Natural killer cell (primary cell): ENCODE data around the gene ARL11. TPM values are rescaled to one million over a fixed set of nuclear protein-coding genes. Genes with fewer than 3 reads are reported as not detected.

Source experiments
- ATAC-seq, 3 donors: fragments of 150-1000 bp in 2 of 3; fragments of 200-7000 bp in 1 of 3; cut with Tn5 transposase; 1 replicate in 1 of 3; 2 replicates in 2 of 3; pipeline ENCODE4 v1.10.0; 2021; ENCODE audit warnings: mild to moderate bottlenecking in 2 of 3, moderate library complexity in 2 of 3
- DNase-seq, 2 donors: peaks; one replicate each; pipeline versions ENCODE4 v3.0.0 to v3.0.0-alpha.2; 2013 to 2021; ENCODE audit warnings: mixed read lengths in 1 of 2
- H3K27ac ChIP-seq: one replicate; pipeline ENCODE4 v1.5.1; 2013; ENCODE audit warnings: mild to moderate bottlenecking, low read length
- H3K27me3 ChIP-seq: one replicate; pipeline ENCODE4 v1.6.1; 2013; ENCODE audit warnings: low read length; ENCODE audit not compliant: control insufficient read depth, insufficient read depth
- H3K36me3 ChIP-seq: one replicate; pipeline ENCODE4 v1.6.1; 2013; ENCODE audit warnings: low read length; ENCODE audit not compliant: control insufficient read depth, insufficient read depth
- H3K4me1 ChIP-seq: one replicate; pipeline ENCODE4 v1.6.1; 2013; ENCODE audit warnings: low read length; ENCODE audit not compliant: control insufficient read depth, insufficient read depth
- H3K4me3 ChIP-seq: one replicate; pipeline ENCODE4 v1.5.1; 2013; ENCODE audit warnings: low read length
- H3K9me3 ChIP-seq: one replicate; pipeline ENCODE4 v1.6.1; 2013; ENCODE audit warnings: low read length; ENCODE audit not compliant: control insufficient read depth, insufficient read depth
- H3K27ac Mint-ChIP-seq, 2 donors: one replicate each; pipeline ENCODE4 v1.8.0; 2022; ENCODE audit warnings: mild to moderate bottlenecking in 2 of 2, mixed read lengths in 2 of 2, moderate library complexity in 1 of 2
- H3K27me3 Mint-ChIP-seq, 2 donors: one replicate each; pipeline ENCODE4 v1.8.0; 2022; ENCODE audit warnings: low read depth in 2 of 2, mixed read lengths in 2 of 2
- H3K36me3 Mint-ChIP-seq: one replicate; pipeline ENCODE4 v1.8.0; 2022; ENCODE audit warnings: mixed read lengths
- H3K4me1 Mint-ChIP-seq, 2 donors: one replicate each; pipeline ENCODE4 v1.8.0; 2022; ENCODE audit warnings: mixed read lengths in 2 of 2
- H3K4me3 Mint-ChIP-seq: one replicate; pipeline ENCODE4 v1.8.0; 2022; ENCODE audit warnings: mild to moderate bottlenecking, moderate library complexity, mixed read lengths
- H3K9me3 Mint-ChIP-seq, 2 donors: one replicate each; pipeline ENCODE4 v1.8.0; 2022; ENCODE audit warnings: mixed read lengths in 2 of 2
- WGBS: methylation state at CpG from one replicate; pipeline ENCODE4 v1.1.7; 2013; ENCODE audit warnings: missing lambda C conversion rate; ENCODE audit not compliant: insufficient coverage; 5-methylcytosine and 5-hydroxymethylcytosine counted together
- intact Hi-C: fragments of 100-400 bp; cut with micrococcal nuclease; formaldehyde crosslinking; loops from one replicate; pipeline ENCODE4 v1.14.2; 2022
- total RNA-seq, 4 donors: library from RNA; stranded (reverse); fragments of 120-200 nt in 1 of 4; gene quantifications; one replicate each; pipeline versions ENCODE4 v1.2.3 to v1.2.4, GENCODE V29; 2013 to 2022
- TF ChIP-seq, protein P1 (sequence below): fragments of 200-600 bp; IDR thresholded peaks from one replicate; pipeline ENCODE4 v1.8.0; 2022; ENCODE audit warnings: antibody characterized with exemption

Gene ARL11
- total RNA-seq, 3 donors from 2014 or later (not counting 1 experiment from before 2014, with no cell fraction given): 0.48 to 1.5 (median 0.61) TPM

GRCh38 chr13:49638744-49639072 is 10.4 kb downstream of the ARL11 start:
- Mint-ChIP-seq H3K27me3 (no peaks in the 10 kb centered on the region), H3K27ac (no peak overlapping the region), H3K4me3 (no peak overlapping the region), H3K4me1 (peaks cover 19% of the 10 kb centered on the region in 2 donors), H3K36me3 (no peaks in the 10 kb centered on the region), H3K9me3 (no peaks in the 10 kb centered on the region)
- no peak overlapping the region for H3K27ac ChIP-seq
- no peaks in the 10 kb centered on the region for H3K36me3 ChIP-seq
- TF ChIP-seq, protein P1, sequence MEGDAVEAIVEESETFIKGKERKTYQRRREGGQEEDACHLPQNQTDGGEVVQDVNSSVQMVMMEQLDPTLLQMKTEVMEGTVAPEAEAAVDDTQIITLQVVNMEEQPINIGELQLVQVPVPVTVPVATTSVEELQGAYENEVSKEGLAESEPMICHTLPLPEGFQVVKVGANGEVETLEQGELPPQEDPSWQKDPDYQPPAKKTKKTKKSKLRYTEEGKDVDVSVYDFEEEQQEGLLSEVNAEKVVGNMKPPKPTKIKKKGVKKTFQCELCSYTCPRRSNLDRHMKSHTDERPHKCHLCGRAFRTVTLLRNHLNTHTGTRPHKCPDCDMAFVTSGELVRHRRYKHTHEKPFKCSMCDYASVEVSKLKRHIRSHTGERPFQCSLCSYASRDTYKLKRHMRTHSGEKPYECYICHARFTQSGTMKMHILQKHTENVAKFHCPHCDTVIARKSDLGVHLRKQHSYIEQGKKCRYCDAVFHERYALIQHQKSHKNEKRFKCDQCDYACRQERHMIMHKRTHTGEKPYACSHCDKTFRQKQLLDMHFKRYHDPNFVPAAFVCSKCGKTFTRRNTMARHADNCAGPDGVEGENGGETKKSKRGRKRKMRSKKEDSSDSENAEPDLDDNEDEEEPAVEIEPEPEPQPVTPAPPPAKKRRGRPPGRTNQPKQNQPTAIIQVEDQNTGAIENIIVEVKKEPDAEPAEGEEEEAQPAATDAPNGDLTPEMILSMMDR: no peak
- no peaks in the 10 kb centered on the region for H3K9me3 ChIP-seq
- peaks cover 17% of the 10 kb centered on the region for H3K4me1 ChIP-seq
- WGBS: 98% methylated on average over 2 of the region's 2 CpGs
- ATAC-seq: no peak
- intact Hi-C loops: no loop called here
- no peaks in the 10 kb centered on the region for H3K27me3 ChIP-seq
- DNase-seq: no peak
- no peak overlapping the region for H3K4me3 ChIP-seq

- TF ChIP-seq, protein P1: no peak
- Histone ChIP-seq H3K36me3 (no peaks in the 10 kb centered on the region), H3K4me3 (no peak overlapping the region), H3K27ac (no peak overlapping the region), H3K9me3 (no peaks in the 10 kb centered on the region), H3K4me1 (peaks cover 6% of the 10 kb centered on the region), H3K27me3 (no peaks in the 10 kb centered on the region)
- Mint-ChIP-seq H3K4me1 (peaks cover 0 to 5% of the 10 kb centered on the region in 2 donors), H3K27ac (no peak overlapping the region), H3K27me3 (peaks cover 0 to 3% of the 10 kb centered on the region in 2 donors), H3K36me3 (no peaks in the 10 kb centered on the region), H3K4me3 (no peak overlapping the region), H3K9me3 (no peaks in the 10 kb centered on the region)
- intact Hi-C loops: no loop called here
- DNase-seq (no peak), ATAC-seq (peak in 1 of 3 donors; percentile 64)
- WGBS: 82% methylated on average over 4 of the region's 4 CpGs
Observed at GRCh38 chr13:49641801-49642291, 13.5 kb downstream of the ARL11 start.

DNA sequence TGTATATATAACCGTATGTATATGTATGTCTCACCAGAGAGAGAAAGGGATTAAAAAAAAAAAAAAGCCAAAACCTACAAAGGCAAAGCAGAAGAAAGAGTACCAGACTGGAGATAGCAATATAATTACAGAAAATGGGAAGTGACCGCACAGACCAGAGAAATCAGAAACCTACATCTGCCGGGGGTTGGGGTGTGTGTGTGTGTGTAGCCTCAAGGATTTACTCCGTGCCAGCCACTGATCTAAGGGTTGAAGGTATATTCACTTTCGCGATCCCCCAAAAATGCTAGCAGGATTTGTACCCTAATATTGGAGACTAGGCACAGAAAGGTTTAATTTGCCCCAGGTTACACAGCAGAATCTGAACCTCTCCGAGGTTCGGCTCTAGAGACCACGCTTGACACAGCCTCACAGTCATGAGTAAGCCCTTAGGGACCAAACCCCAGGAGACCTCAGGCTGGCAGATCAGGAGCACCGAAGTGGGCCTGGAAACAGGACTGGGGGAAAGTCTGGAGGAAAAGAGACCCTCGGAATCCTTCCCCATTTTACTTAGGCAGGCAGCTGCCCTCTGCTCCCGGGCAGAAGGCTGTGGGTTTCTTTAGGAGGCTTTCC is 14.8 kb downstream of the ARL11 start:
- Histone ChIP-seq H3K27me3 (no peaks in the 10 kb centered on the region), H3K36me3 (no peaks in the 10 kb centered on the region), H3K4me3 (no peak overlapping the region), H3K27ac (no peak overlapping the region), H3K9me3 (no peaks in the 10 kb centered on the region), H3K4me1 (peaks cover 6% of the 10 kb centered on the region)
- Mint-ChIP-seq H3K9me3 (no peaks in the 10 kb centered on the region), H3K4me1 (peaks cover 0 to 5% of the 10 kb centered on the region in 2 donors), H3K27me3 (peaks cover 0 to 3% of the 10 kb centered on the region in 2 donors), H3K4me3 (no peak overlapping the region), H3K36me3 (no peaks in the 10 kb centered on the region), H3K27ac (no peak overlapping the region)
- WGBS: 27% methylated on average over 9 of the region's 12 CpGs
- intact Hi-C loops: no loop called here
- ATAC-seq: peak in 1 of 3 donors; percentile 54
- no peak for DNase-seq
- TF ChIP-seq, protein P1: no peak

DNA sequence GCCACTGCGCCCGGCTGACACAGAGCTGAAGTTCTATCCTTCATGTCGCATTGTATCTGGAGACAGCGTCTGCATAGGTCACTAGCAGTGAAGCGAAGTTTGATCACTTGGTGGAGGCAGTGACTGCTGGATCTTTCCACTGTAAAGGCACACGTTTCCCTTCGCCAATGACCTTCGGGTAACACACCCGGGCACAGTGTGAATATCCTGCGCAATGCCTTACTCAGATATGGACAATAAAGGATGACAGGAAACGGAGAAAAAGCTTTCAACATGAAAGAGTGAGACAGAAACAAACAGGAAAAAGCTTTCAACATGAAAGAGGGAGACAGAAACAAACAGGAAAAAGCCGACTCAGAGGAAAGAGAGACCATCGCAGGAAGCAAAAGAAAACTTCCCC is 17.1 kb downstream of the ARL11 start:
- Mint-ChIP-seq H3K4me3 (no peak overlapping the region), H3K36me3 (no peaks in the 10 kb centered on the region), H3K9me3 (no peaks in the 10 kb centered on the region), H3K4me1 (peaks cover 0 to 5% of the 10 kb centered on the region in 2 donors), H3K27ac (no peak overlapping the region), H3K27me3 (peaks cover 0 to 3% of the 10 kb centered on the region in 2 donors)
- WGBS: 85% methylated on average over 11 of the region's 13 CpGs
- no peaks in the 10 kb centered on the region for H3K9me3 ChIP-seq
- peak in 1 of 2 donors; percentile 11 for DNase-seq
- TF ChIP-seq, protein P1: no peak
- peaks cover 6% of the 10 kb centered on the region for H3K4me1 ChIP-seq
- no peak overlapping the region for H3K27ac ChIP-seq
- H3K27me3 ChIP-seq: no peaks in the 10 kb centered on the region
- no peaks in the 10 kb centered on the region for H3K36me3 ChIP-seq
- ATAC-seq: no peak
- H3K4me3 ChIP-seq: no peak overlapping the region
- intact Hi-C loops: no loop called here
